ENCODE measurements around the gene MDM1. TPM values are rescaled to one million over a fixed set of nuclear protein-coding genes. Genes with fewer than 3 reads are reported as not detected.
A peak's percentile ranks its signal among the peaks of the same experiment; 100 is the strongest.

Gene MDM1
- total and polyA plus RNA-seq, 2 experiments from 2014 or later = 13.6 to 18.9 TPM

GRCh38 chr12:68376901-68377300 is 44.7 kb upstream of the MDM1 start:
- H3K79me2 ChIP-seq (replicated peaks; ENCODE audit: insufficient read depth) = no peaks in the 10 kb centered on the region
- H3K27ac ChIP-seq (ENCODE audit: low read depth) = no peak overlapping the region
- H2AFZ ChIP-seq = no peak overlapping the region
- peaks cover 16% of the 10 kb centered on the region for H3K4me1 ChIP-seq (ENCODE audit: insufficient read depth)
- H3K36me3 ChIP-seq (ENCODE audit: insufficient read depth) = no peaks in the 10 kb centered on the region
- no peaks in the 10 kb centered on the region for H3K9me2 ChIP-seq (ENCODE audit: insufficient read depth)
- DNase-seq (ENCODE audit: low spot score) (no peak), ATAC-seq (no peak)
- Mint-ChIP-seq H3K27me3 (ENCODE audit: insufficient read depth, low read depth, poor library complexity) (peaks cover 9% of the 10 kb centered on the region), H3K27ac (no peak overlapping the region), H3K4me3 (no peak overlapping the region), H3K36me3 (ENCODE audit: low read depth) (no peaks in the 10 kb centered on the region), H3K4me1 (peaks cover 28% of the 10 kb centered on the region), H3K9me3 (no peaks in the 10 kb centered on the region)
- no peaks in the 10 kb centered on the region; the same call in 1 of the 2 replicates for H3F3A ChIP-seq (replicated peaks; ENCODE audit: low read depth)
- no peaks in the 10 kb centered on the region for H3K27me3 ChIP-seq (ENCODE audit: insufficient read depth)
- no peak overlapping the region for H3K4me3 ChIP-seq
- no peaks in the 10 kb centered on the region for H4K20me1 ChIP-seq (replicated peaks; ENCODE audit: insufficient read depth)
- H3K4me2 ChIP-seq = no peak overlapping the region
- TF ChIP-seq EZH2 (IDR thresholded peaks at IDR 0.05; ENCODE audit: low read depth, unreplicated experiment) (no peak), EZH2phosphoT487 (IDR thresholded peaks at IDR 0.05; ENCODE audit: unreplicated experiment) (no peak), CREB1 (CRISPR knock-in tag; IDR thresholded peaks at IDR 0.05; ENCODE audit: low read depth) (no peak), CTCF (conservative IDR thresholded peaks at IDR 0.05; ENCODE audit: low read depth in 2 of 2) (no peak)

GRCh38 chr12:68375756-68376695 is 43.9 kb upstream of the MDM1 start:
- Histone ChIP-seq H3K9me2 (ENCODE audit: insufficient read depth) (no peaks in the 10 kb centered on the region), H3F3A (replicated peaks; ENCODE audit: low read depth) (no peaks in the 10 kb centered on the region; the same call in 1 of the 2 replicates), H3K36me3 (ENCODE audit: insufficient read depth) (no peaks in the 10 kb centered on the region), H4K20me1 (replicated peaks; ENCODE audit: insufficient read depth) (no peaks in the 10 kb centered on the region), H3K27me3 (ENCODE audit: insufficient read depth) (no peaks in the 10 kb centered on the region), H3K4me1 (ENCODE audit: insufficient read depth) (peaks cover 16% of the 10 kb centered on the region), H3K79me2 (replicated peaks; ENCODE audit: insufficient read depth) (no peaks in the 10 kb centered on the region), H3K4me3 (no peak overlapping the region), H2AFZ (peak overlapping the region; percentile 89; the same call in 1 of the 2 replicates), H3K4me2 (no peak overlapping the region; the same call in 1 of the 2 replicates), H3K27ac (ENCODE audit: low read depth) (no peak overlapping the region)
- peaks cover 9% of the 10 kb centered on the region for H3K27me3 Mint-ChIP-seq (ENCODE audit: insufficient read depth, low read depth, poor library complexity)
- no peak overlapping the region for H3K27ac Mint-ChIP-seq
- peaks cover 22% of the 10 kb centered on the region for H3K4me1 Mint-ChIP-seq
- DNase-seq (ENCODE audit: low spot score) = no peak
- H3K9me3 Mint-ChIP-seq = no peaks in the 10 kb centered on the region
- no peak overlapping the region for H3K4me3 Mint-ChIP-seq
- ATAC-seq = peak; percentile 87
- no peaks in the 10 kb centered on the region for H3K36me3 Mint-ChIP-seq (ENCODE audit: low read depth)
- peak; percentile 11; the same call in 1 of the 2 replicates for TF ChIP-seq ZNF462 (CRISPR knock-in tag; IDR thresholded peaks at IDR 0.05)
- TF ChIP-seq JUNB (IDR thresholded peaks at IDR 0.05; ENCODE audit: unreplicated experiment) = no peak

Data from GM23338 (cell line).